ENCODE data around the gene SCAMP2. TPM values are rescaled to one million over a fixed set of nuclear protein-coding genes. Genes with fewer than 3 reads are reported as not detected.

The SCAMP2 gene
- total RNA-seq, 1 experiment from 2014 or later: 30.1 TPM

GRCh38 chr15:74863239-74864056 lies 9.7 kb downstream of the SCAMP2 start:
- CTCF ChIA-PET: interaction anchor here (0.5 kb wide), 1 partner anchor 38 kb away, joined by 3 read pairs; no protein-coding TSS in a partner anchor

DNA sequence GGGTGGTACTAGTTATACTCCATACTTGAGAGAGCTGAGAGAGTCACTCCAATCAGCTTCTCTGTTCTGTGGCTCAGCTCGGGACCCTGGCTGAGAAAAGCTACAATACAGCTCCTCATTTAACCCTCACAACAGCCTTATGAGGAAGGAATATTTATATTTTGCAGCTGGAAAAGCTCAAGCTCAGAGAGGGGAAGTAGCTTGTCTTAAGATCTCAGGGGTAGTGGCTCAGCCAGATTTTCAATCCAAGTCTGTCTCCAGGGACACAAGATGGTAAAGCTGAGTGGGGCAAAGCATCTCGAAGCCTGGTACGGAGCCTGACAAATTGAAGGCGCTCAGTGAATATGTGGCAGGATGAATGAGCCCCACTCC lies 14.8 kb downstream of the SCAMP2 start:
- ChIA-PET POLR2A (ENCODE audit: unreplicated experiment) (no interaction called here), CTCF (no interaction called here)
- no peak overlapping the region for H3K4me2 ChIP-seq (ENCODE audit: low read length)
- BruUV-seq (replicated peaks): no TSS peak
- no peak overlapping the region for H3K9ac ChIP-seq (ENCODE audit: low read length)
- peaks cover 16% of the 10 kb centered on the region for H3K4me1 ChIP-seq (ENCODE audit: insufficient read depth, low read length)
- no peaks in the 10 kb centered on the region for H3K9me2 ChIP-seq (replicated peaks; ENCODE audit: low read length)
- H4K20me1 ChIP-seq (ENCODE audit: low read length): no peaks in the 10 kb centered on the region
- TF ChIP-seq CTCF (conservative IDR thresholded peaks at IDR 0.05; ENCODE audit: low read depth, low read length) (no peak), EZH2 (IDR thresholded peaks at IDR 0.05; ENCODE audit: low read length, unreplicated experiment) (no peak), EZH2phosphoT487 (IDR thresholded peaks at IDR 0.05; ENCODE audit: borderline replicate concordance, low read length) (no peak)
- intact Hi-C loops (cut with micrococcal nuclease): no loop called here
- DNase-seq (no peak), ATAC-seq (no peak)
- H3K9me3 ChIP-seq (ENCODE audit: low read length): no peaks in the 10 kb centered on the region
- no peak overlapping the region for H3K27ac ChIP-seq (ENCODE audit: low read length)
- no peak overlapping the region for H3K4me3 ChIP-seq (ENCODE audit: low read length)
- H3F3A ChIP-seq (ENCODE audit: low read length, unreplicated experiment): no peaks in the 10 kb centered on the region
- H3K79me2 ChIP-seq (ENCODE audit: low read length): peaks cover 27% of the 10 kb centered on the region
- no peaks in the 10 kb centered on the region for H3K27me3 ChIP-seq (ENCODE audit: low read length)
- no peak overlapping the region for H2AFZ ChIP-seq (ENCODE audit: low read length)
- H3K36me3 ChIP-seq (ENCODE audit: low read depth, low read length): no peaks in the 10 kb centered on the region

More at GRCh38 chr15:74863239-74864056, 9.7 kb downstream of the SCAMP2 start:
- TF ChIP-seq CTCF (conservative IDR thresholded peaks at IDR 0.05; ENCODE audit: low read depth, low read length) (no peak), EZH2 (IDR thresholded peaks at IDR 0.05; ENCODE audit: low read length, unreplicated experiment) (no peak), EZH2phosphoT487 (IDR thresholded peaks at IDR 0.05; ENCODE audit: borderline replicate concordance, low read length) (no peak)
- H3K9ac ChIP-seq (ENCODE audit: low read length): no peak overlapping the region
- BruUV-seq (replicated peaks): no TSS peak
- ATAC-seq (peak; percentile 76), DNase-seq (peak; percentile 63)
- peak overlapping the region; percentile 70 for H3K27ac ChIP-seq (ENCODE audit: low read length)
- POLR2A ChIA-PET (ENCODE audit: unreplicated experiment): no interaction called here
- no peak overlapping the region for H3K4me3 ChIP-seq (ENCODE audit: low read length)
- H3K79me2 ChIP-seq (ENCODE audit: low read length): peaks cover 59% of the 10 kb centered on the region
- H3K4me2 ChIP-seq (ENCODE audit: low read length): peak overlapping the region; percentile 51
- peaks cover 35% of the 10 kb centered on the region for H3K4me1 ChIP-seq (ENCODE audit: insufficient read depth, low read length)
- H3K36me3 ChIP-seq (ENCODE audit: low read depth, low read length): 0 out of 2 replicates have a peak, but pooled peaks cover 3% of the 10 kb centered on the region
- no peak overlapping the region for H2AFZ ChIP-seq (ENCODE audit: low read length)
- no peaks in the 10 kb centered on the region for H3K27me3 ChIP-seq (ENCODE audit: low read length)
- intact Hi-C loops (cut with micrococcal nuclease): no loop called here
- H4K20me1 ChIP-seq (ENCODE audit: low read length): no peaks in the 10 kb centered on the region
- no peaks in the 10 kb centered on the region for H3K9me3 ChIP-seq (ENCODE audit: low read length)
- H3F3A ChIP-seq (ENCODE audit: low read length, unreplicated experiment): no peaks in the 10 kb centered on the region
- H3K9me2 ChIP-seq (replicated peaks; ENCODE audit: low read length): no peaks in the 10 kb centered on the region
